HG02623 (cell line): ENCODE data around the gene OR2T3.
"Not testable (repeated sequence)": the region's sequence is repeated elsewhere in the genome, so short reads cannot be mapped to it uniquely, and the experiment has no call there.

Source experiments
- ATAC-seq: cut with Tn5 transposase; IDR thresholded peaks from one replicate; pipeline ENCODE4 v1.9.1; 2021; ENCODE audit warnings: moderate library complexity; ENCODE audit not compliant: unreplicated experiment

Gene OR2T3

DNA sequence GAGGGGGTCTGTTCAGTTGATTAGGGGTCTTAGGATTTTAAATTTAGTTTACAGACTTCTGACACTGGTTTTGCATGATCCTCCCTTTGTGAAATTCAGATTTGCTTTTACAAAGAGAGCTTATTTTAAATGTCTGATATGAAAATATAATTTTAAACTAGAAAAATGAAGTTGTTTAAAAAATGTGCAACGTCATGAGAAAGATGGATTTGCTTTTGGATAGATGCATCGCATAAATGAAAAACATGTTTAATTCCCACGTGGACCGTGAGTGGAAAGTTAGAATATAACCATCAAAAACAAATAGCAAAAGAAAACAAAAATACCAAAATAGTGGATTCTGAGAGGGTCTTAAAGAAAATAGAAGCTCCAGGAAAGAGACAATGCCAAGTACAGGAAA, 2.0 kb upstream of the OR2T3 start:
- no peak for ATAC-seq

DNA sequence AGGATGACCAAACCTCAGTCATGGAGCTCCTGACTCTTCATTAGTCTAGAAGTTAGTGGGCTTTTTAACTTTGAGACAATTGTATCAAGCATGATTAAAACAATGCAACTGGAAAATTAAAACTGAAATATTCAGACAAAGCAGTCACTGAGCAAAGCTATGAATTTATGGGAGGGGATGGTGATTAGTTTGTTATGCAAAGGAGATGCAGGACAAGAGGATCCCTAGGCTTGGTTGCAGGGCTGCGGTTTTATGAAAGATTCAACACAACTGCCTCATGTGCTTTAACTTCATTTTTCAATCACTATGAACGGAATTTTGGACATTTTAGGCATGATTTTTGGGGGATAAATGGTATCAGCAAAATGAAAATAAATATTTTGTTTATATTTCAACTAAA, 1.0 kb upstream of the OR2T3 start:
- ATAC-seq = not testable (repeated sequence)

DNA sequence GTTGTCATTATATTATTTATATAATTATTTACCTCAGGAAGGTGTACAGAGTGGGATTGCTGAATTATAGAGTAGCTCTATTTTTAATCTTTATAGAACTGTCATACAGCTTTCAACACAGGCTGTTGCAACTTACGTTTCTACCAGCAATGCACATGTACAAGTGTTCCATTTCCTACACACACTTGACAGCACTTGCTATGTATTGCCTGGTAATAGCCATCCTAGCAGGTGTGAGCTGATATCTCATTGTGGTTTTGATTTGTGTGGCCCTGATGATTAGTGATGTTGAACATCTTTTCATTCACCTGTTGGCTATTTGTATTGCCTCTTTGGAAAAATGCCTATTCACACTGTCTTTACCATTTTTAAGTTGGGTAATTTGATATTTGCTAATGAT, 2.5 kb downstream of the OR2T3 start:
- ATAC-seq = peak; percentile 81

DNA sequence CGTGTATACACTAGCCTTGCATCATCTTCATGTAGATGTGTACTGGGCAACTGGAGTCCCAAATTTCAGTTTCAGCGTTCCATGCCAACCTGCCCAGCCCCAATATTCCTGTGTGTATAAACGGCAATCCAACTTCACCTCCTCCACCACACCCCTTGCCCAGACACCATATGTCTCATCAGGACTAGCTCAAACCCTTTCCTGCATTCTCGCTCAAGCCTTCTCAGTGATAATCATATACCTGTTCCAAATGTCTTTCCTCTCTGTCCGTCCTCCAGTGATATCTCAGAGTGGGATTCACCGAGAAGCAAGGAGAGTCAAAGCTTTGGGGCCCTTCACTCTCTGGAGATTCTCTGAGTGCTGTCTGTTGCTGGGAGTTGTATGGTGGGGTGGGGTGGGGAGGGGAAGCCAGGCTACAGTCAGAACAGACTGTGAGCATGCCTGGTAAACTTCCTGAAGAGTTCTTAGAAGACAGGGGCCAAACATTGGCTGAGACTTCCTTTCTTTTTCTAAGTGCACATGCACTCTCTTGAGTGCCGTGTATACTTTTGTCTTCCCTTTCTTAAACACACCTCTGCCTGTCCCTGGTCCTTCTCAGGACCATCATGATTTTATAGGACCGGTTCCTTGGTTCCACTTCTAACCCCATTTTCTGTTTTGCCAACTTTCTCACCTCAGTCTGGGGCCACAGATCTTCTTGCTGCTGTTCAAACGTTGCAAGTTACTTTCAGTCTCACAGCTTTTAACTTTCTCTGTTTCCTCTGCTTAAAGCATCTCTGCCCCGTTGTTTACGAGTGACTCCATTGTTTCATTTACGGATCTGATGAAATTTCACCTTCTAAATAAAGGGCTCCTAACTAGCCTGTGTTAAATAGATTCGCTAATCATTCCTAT, 8.8 kb downstream of the OR2T3 start:
- ATAC-seq = peak; percentile 91

DNA sequence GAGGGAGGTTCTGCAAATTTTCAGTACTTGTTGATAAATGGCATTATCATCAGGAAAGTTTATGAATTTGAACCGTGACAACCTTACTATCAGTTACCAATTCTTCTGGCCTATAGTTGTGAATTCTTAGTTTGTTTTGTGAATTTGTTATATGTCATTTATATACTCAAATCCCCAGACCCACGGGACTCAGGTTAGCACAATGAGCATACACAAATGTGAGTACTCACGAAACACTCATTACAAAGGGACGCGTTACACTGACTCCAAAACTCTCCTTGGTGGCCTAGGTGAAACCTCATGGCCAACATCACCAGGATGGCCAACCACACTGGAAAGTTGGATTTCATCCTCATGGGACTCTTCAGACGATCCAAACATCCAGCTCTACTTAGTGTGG, 15.1 kb downstream of the OR2T3 start, which contains the start of gene OR2T5:
TSS of gene OR2T5 (plus strand) at position 301 of the 400 bp plus-strand sequence. CDS start at position 301, 0 bp downstream.
- not testable (repeated sequence) for ATAC-seq

DNA sequence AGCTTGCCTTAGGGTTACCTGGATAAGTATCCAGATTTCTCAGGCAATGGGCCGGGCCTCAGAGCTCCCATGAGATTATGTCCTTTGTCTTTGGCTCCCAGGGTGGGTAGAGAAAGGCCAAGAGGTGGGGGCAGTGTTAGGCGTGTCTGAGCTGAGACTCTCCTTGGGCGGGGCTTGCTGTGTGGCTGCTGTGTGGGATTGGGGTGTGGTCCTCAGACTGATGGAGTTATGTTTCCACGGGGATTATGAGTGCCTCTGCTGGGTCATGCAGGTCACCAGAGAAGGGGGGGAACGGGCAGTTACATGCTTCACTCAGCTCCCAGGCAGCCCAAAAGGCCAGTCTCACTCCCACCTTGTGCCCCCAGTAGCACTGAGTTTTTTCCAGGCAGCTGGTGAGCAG, 23.5 kb downstream of the OR2T3 start:
- not testable (repeated sequence) for ATAC-seq

DNA sequence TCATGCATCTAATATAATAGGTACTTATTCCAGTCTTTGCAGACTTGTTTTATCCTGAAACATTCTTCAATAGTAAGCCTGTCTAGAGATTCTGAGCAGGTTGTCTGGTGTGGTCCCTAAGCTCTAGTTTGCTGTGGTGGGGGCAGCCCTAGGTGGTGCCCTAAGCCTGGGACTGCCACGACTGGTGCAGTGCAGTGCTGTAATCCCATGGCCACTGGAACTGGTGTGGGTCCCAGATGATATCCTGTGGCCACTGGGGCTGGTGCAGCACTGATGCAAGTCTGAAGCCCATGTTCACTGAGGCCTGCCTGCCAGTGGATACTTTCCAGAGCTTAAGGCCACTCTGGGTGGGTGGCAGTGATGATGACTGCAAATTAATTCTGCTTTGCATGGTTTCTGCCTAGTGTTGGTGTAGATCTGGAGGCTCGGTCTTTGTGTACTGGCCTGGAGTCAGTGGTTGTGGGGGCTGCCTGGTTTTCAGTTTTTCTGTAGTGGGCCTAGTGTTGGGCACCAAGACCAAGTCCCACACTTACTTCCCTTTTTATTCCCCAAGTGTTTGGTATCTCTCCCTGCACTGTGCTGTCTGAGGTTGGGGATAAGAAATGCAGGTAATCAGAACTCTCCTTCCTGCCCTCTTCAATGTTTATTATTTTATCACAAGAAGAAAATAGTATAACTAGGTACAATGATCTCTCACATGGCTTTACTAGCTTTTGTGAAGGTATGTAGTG, 27.3 kb downstream of the OR2T3 start:
- not testable (repeated sequence) for ATAC-seq

DNA sequence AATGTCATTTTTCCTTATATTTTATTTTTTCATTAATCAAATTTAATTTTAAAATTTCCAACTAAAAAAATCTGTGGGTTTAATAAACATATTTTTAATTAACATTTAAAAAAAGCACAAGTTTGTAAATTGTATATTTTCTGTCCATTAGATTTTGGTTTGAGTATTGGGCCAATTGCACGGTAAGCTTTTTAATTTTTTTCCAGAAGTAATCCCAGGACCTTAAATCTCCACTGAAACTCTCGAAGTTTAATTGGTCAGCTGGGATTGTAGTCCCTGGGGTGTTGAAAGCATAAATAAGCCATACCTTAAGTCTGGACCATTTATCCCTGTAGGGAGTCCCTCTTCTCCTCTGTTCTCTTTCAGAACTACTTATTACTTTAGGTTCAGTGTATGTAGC, 34.6 kb downstream of the OR2T3 start, which contains the start of gene OR2G6:
TSS of gene OR2G6 (plus strand) at position 301 of the 400 bp plus-strand sequence. CDS start 13,574 bp downstream, outside the sequence.
- not testable (repeated sequence) for ATAC-seq

DNA sequence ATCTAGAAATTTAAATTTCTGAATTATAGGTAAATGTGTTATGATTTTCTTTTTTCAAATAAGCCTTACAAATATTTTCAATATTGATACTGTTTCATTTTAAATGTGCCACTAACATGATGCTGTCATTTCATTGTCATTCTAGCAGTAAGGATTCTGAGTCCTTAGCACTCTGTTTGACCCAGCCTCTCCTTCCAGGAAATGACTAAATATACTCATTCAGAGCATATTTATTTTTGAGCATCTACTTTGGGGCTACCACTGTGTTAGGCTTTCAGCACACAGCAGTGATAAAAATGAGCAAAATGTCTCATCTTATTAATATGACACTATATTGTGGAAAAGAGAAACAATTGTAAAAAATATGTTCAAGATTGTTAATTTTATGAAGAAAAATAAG, 37.1 kb downstream of the OR2T3 start:
- ATAC-seq = not testable (repeated sequence)

DNA sequence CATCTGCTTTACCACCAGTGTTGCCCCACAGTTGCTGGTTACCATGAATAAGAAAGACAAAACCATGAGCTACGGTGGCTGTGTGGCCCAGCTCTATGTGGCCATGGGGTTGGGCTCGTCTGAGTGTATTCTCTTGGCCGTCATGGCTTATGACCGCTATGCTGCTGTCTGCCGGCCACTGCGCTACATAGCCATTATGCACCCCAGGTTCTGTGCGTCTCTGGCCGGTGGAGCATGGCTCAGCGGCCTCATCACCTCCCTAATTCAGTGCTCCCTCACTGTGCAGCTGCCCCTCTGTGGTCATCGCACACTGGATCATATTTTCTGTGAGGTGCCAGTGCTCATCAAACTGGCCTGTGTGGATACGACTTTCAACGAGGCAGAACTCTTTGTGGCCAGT, 48.7 kb downstream of the OR2T3 start:
- no peak for ATAC-seq
